Panc1 (cell line): ENCODE results near the gene DLGAP3. TPM values are rescaled to one million over a fixed set of nuclear protein-coding genes. Genes with fewer than 3 reads are reported as not detected.

Experiments
- ATAC-seq: fragments of 200-7000 bp; cut with Tn5 transposase; 2 replicates; pipeline ENCODE4 v1.9.1; 2020; ENCODE audit warnings: mild to moderate bottlenecking, moderate library complexity
- BruUV-seq: library from RNA; stranded (reverse); fragments of 400-500 nt; replicated peaks from 2 replicates; lab custom pipeline; 2021; lab: Mats Ljungman, UMichigan
- CTCF ChIA-PET: fragments of 300-600 bp; sonication (Branson Sonifier 250); formaldehyde crosslinking; loops from one replicate; lab custom pipeline; 2022; ENCODE audit warnings: antibody characterized with exemption; lab: Charles Lee
- POLR2A ChIA-PET: fragments of 300-600 bp; sonication (Branson Sonifier 250); formaldehyde crosslinking; loops from one replicate; lab custom pipeline; 2022; ENCODE audit warnings: antibody characterized with exemption; lab: Charles Lee
- DNase-seq: peaks from one replicate; pipeline ENCODE4 v3.0.0-alpha.2; 2010; ENCODE audit warnings: low read depth, low spot score
- H3K27ac ChIP-seq: 2 replicates; pipeline ENCODE4 v1.5.1; 2011; ENCODE audit warnings: mild to moderate bottlenecking, low read length, inconsistent platforms
- H3K27me3 ChIP-seq: fragments of 200-500 bp; sonication (Bioruptor generic); 2 replicates; pipeline ENCODE4 v1.6.0; 2014; ENCODE audit warnings: low read length, inconsistent platforms; ENCODE audit not compliant: control insufficient read depth, insufficient read depth
- H3K36me3 ChIP-seq: fragments of 200-500 bp; sonication (Bioruptor generic); 2 replicates; pipeline ENCODE4 v1.5.1; 2014; ENCODE audit warnings: inconsistent platforms, mild to moderate bottlenecking, low read length, moderate library complexity; ENCODE audit not compliant: control insufficient read depth, insufficient read depth
- H3K4me1 ChIP-seq: 2 replicates; pipeline ENCODE4 v1.5.1; 2011; ENCODE audit warnings: inconsistent platforms, mild to moderate bottlenecking, low read length, moderate library complexity; ENCODE audit not compliant: control insufficient read depth, insufficient read depth
- H3K4me3 ChIP-seq, 2 experiments: 2 replicates each; pipeline ENCODE4 v1.5.1; 2011 to 2012; ENCODE audit warnings: low read depth in 2 of 2, low read length in 2 of 2, mild to moderate bottlenecking in 2 of 2, inconsistent platforms in 1 of 2, moderate library complexity in 1 of 2
- H3K9me3 ChIP-seq: fragments of 200-500 bp; sonication (Bioruptor generic); 2 replicates; pipeline ENCODE4 v1.5.1; 2014; ENCODE audit warnings: low read depth, mild to moderate bottlenecking, inconsistent platforms, low read length, moderate library complexity; ENCODE audit not compliant: control insufficient read depth, insufficient read depth
- POLR2AphosphoS5 ChIP-seq: IDR thresholded peaks from 2 replicates; pipeline ENCODE4 v1.6.1; 2012; ENCODE audit warnings: mild to moderate bottlenecking, low read depth, low read length, moderate library complexity
- SIN3A ChIP-seq: IDR thresholded peaks from 2 replicates; pipeline ENCODE4 v1.6.1; 2012; ENCODE audit warnings: low read depth, mild to moderate bottlenecking, low read length, moderate library complexity, borderline replicate concordance; ENCODE audit not compliant: insufficient read depth
- TCF7L2 ChIP-seq: IDR thresholded peaks from 2 replicates; pipeline ENCODE4 v1.6.1; 2011; ENCODE audit warnings: mild to moderate bottlenecking, low read depth, low read length, inconsistent platforms
- in situ Hi-C: cut with HindIII; loops from 2 replicates; pipeline ENCODE4 v1.10.0; 2016; ENCODE audit warnings: low sequenced_read_pairs, low pct_unique_long_range_greater_than_20kb
- intact Hi-C: fragments of 100-400 bp; cut with micrococcal nuclease; formaldehyde crosslinking; loops from one replicate; pipeline ENCODE4 v1.10.0; 2022; ENCODE audit not compliant: unreplicated experiment
- total RNA-seq: library from RNA; stranded (reverse); gene quantifications from one replicate; pipeline ENCODE4 v1.2.1, GENCODE V29; 2021; ENCODE audit not compliant: unreplicated experiment
- TF ChIP-seq, protein P1 (sequence below): fragments of 450-650 bp; IDR thresholded peaks from 2 replicates; pipeline ENCODE4 v1.5.1; 2017; ENCODE audit warnings: mild to moderate bottlenecking
- TF ChIP-seq, protein P2 (sequence below), 2 experiments: IDR thresholded peaks; 2 replicates each; pipeline ENCODE4 v1.6.1; 2011 to 2012; ENCODE audit warnings: low read depth in 2 of 2, control low read depth in 1 of 2, low read length in 1 of 2, mild to moderate bottlenecking in 1 of 2, moderate library complexity in 1 of 2; ENCODE audit not compliant: insufficient read depth in 1 of 2

Gene DLGAP3
- total RNA-seq, 1 experiment from 2014 or later, result 0.87 TPM

DNA sequence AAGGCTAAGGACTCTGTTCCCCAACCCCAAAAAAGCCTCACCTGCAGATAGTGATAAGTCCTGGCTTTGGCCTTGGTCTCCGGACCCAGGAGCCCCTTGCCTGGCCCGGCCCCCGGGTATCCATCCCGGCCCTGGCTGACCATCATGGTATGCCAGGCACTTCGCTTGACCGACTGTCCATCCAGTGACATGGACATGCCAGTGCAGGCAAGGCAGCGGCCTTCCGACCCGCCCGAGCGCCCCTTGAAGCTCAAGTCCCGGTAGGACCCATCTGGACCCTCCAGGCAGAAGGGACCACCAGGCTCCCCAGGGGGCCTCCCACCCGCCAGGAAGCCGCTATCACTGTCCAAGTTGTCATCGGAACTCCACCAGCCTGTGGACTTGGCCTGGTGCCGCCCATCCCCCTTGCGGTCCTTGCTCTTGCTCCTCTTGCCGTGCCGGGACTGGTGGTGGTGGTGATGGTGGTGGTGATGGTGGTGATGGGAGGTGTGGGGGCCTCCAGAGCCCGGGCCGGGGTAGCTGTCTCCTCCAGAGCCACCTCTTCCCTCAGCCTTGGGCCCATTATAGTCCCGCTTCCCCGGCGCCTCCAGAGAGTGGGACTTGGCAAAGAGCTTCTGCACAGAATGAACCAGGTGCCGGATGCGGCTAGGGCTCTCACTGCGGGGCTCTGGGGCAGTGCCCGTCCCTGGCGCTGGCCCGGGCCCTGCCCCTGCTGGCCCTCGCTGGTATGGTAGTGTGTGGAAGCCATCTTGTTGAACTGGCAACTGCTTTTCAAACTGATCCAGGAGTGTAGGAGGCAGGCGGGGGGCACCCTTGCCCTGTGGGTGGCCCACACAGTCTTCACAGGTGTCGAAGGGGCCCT, 25.0 kb downstream of the DLGAP3 start:
- 0 out of 2 replicates have a peak, but pooled peaks have one; percentile 17 for ATAC-seq

DNA sequence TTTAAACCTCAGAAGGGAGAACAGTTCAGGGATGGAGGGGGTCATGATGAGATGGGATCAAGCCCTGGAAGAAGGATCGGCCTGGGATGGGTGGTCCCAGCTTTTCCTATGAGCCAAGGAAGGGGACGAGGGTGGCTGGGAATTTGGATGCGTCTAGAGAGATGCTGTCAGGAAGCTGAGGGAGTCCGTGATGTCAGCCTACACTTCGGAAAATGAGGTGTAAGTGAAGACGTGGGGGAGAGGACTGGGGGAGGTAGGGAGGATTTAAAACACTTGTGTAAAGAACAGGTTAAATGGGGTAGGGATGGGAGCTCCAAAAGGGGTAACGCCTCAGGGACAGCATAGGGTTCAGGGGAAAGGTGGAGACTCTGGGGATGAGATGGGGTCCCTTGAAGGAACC, 27.5 kb downstream of the DLGAP3 start:
- no TSS peak for BruUV-seq
- Histone ChIP-seq H3K4me1 (no peaks in the 10 kb centered on the region), H3K36me3 (no peaks in the 10 kb centered on the region), H3K27ac (no peak overlapping the region), H3K9me3 (no peaks in the 10 kb centered on the region), H3K27me3 (peaks cover 14% of the 10 kb centered on the region; the same call in 1 of the 2 replicates), H3K4me3 (no peak overlapping the region)
- TF ChIP-seq, protein P1, sequence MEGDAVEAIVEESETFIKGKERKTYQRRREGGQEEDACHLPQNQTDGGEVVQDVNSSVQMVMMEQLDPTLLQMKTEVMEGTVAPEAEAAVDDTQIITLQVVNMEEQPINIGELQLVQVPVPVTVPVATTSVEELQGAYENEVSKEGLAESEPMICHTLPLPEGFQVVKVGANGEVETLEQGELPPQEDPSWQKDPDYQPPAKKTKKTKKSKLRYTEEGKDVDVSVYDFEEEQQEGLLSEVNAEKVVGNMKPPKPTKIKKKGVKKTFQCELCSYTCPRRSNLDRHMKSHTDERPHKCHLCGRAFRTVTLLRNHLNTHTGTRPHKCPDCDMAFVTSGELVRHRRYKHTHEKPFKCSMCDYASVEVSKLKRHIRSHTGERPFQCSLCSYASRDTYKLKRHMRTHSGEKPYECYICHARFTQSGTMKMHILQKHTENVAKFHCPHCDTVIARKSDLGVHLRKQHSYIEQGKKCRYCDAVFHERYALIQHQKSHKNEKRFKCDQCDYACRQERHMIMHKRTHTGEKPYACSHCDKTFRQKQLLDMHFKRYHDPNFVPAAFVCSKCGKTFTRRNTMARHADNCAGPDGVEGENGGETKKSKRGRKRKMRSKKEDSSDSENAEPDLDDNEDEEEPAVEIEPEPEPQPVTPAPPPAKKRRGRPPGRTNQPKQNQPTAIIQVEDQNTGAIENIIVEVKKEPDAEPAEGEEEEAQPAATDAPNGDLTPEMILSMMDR, result no peak
- TF ChIP-seq POLR2AphosphoS5 (no peak), SIN3A (no peak), TCF7L2 (no peak)
- TF ChIP-seq, protein P2, sequence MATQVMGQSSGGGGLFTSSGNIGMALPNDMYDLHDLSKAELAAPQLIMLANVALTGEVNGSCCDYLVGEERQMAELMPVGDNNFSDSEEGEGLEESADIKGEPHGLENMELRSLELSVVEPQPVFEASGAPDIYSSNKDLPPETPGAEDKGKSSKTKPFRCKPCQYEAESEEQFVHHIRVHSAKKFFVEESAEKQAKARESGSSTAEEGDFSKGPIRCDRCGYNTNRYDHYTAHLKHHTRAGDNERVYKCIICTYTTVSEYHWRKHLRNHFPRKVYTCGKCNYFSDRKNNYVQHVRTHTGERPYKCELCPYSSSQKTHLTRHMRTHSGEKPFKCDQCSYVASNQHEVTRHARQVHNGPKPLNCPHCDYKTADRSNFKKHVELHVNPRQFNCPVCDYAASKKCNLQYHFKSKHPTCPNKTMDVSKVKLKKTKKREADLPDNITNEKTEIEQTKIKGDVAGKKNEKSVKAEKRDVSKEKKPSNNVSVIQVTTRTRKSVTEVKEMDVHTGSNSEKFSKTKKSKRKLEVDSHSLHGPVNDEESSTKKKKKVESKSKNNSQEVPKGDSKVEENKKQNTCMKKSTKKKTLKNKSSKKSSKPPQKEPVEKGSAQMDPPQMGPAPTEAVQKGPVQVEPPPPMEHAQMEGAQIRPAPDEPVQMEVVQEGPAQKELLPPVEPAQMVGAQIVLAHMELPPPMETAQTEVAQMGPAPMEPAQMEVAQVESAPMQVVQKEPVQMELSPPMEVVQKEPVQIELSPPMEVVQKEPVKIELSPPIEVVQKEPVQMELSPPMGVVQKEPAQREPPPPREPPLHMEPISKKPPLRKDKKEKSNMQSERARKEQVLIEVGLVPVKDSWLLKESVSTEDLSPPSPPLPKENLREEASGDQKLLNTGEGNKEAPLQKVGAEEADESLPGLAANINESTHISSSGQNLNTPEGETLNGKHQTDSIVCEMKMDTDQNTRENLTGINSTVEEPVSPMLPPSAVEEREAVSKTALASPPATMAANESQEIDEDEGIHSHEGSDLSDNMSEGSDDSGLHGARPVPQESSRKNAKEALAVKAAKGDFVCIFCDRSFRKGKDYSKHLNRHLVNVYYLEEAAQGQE (IDR thresholded peaks at IDR 0.05; ENCODE audit: insufficient read depth in 1 of 2, low read depth in 2 of 2, low read length in 1 of 2), result no peak
- CTCF ChIA-PET, result no interaction called here
- POLR2A ChIA-PET, result no interaction called here
- DNase-seq (no peak), ATAC-seq (no peak)
- intact Hi-C loops, result no loop called here
- in situ Hi-C loops, result no loop called here

More for the DNA sequence above, 25.0 kb downstream of the DLGAP3 start:
- Histone ChIP-seq H3K9me3 (no peaks in the 10 kb centered on the region), H3K4me3 (no peak overlapping the region), H3K36me3 (no peaks in the 10 kb centered on the region), H3K27me3 (peaks cover 14% of the 10 kb centered on the region; the same call in 1 of the 2 replicates), H3K4me1 (no peaks in the 10 kb centered on the region; the same call in 1 of the 2 replicates), H3K27ac (no peak overlapping the region)
- TF ChIP-seq TCF7L2 (no peak), SIN3A (no peak), POLR2AphosphoS5 (no peak)
- TF ChIP-seq, protein P1, result no peak
- TF ChIP-seq, protein P2 (IDR thresholded peaks at IDR 0.05; ENCODE audit: insufficient read depth in 1 of 2, low read depth in 2 of 2, low read length in 1 of 2), result no peak
- CTCF ChIA-PET, result no interaction called here
- in situ Hi-C loops (no loop called here), intact Hi-C loops (no loop called here)
- BruUV-seq, result no TSS peak
- no peak for DNase-seq
- POLR2A ChIA-PET, result no interaction called here
